ENCODE results near the gene MMS22L. TPM values are rescaled to one million over a fixed set of nuclear protein-coding genes. Genes with fewer than 3 reads are reported as not detected.

The MMS22L gene
- total and polyA plus RNA-seq, 2 of the 4 experiments (the other 2 are of a cell fraction): 6.1 to 18.6 TPM

GRCh38 chr6:97145691-97146090 lies 137.3 kb downstream of the MMS22L start:
- intact Hi-C loops (cut with micrococcal nuclease) (no loop called here), in situ Hi-C loops (cut with MboI; ENCODE audit: low sequenced_read_pairs) (no loop called here), dilution Hi-C loops (cut with HindIII; ENCODE audit: low sequenced_read_pairs, unreplicated experiment) (no loop called here)
- no peak overlapping the region for H3K9ac ChIP-seq (ENCODE audit: low read depth, low read length)
- H3K27ac ChIP-seq (ENCODE audit: insufficient read depth, low read length): no peak overlapping the region
- TF ChIP-seq CHD1 (IDR thresholded peaks at IDR 0.05; ENCODE audit: low read depth, low read length) (no peak), CEBPB (IDR thresholded peaks at IDR 0.05; ENCODE audit: low read depth, low read length) (no peak), USF2 (IDR thresholded peaks at IDR 0.05; ENCODE audit: low read depth, low read length) (no peak), MAFK (IDR thresholded peaks at IDR 0.05; ENCODE audit: low read depth, low read length) (no peak), MAZ (IDR thresholded peaks at IDR 0.05; ENCODE audit: borderline replicate concordance, low read depth, low read length) (no peak), CTCF (conservative IDR thresholded peaks at IDR 0.05; ENCODE audit: low read depth, low read length) (no peak), BHLHE40 (IDR thresholded peaks at IDR 0.05; ENCODE audit: low read depth, low read length) (no peak), POLR2A (IDR thresholded peaks at IDR 0.05; ENCODE audit: low read depth, low read length) (no peak), RFX5 (IDR thresholded peaks at IDR 0.05; ENCODE audit: low read depth, low read length) (no peak), MXI1 (IDR thresholded peaks at IDR 0.05; ENCODE audit: borderline replicate concordance, low read depth, low read length) (no peak), RAD21 (IDR thresholded peaks at IDR 0.05; ENCODE audit: low read length) (no peak), RCOR1 (IDR thresholded peaks at IDR 0.05; ENCODE audit: insufficient replicate concordance, low read length) (no peak), ELK1 (IDR thresholded peaks at IDR 0.05; ENCODE audit: borderline replicate concordance, low read depth, low read length) (no peak), FOS (IDR thresholded peaks at IDR 0.05; ENCODE audit: low read depth, low read length) (no peak), SMC3 (IDR thresholded peaks at IDR 0.05; ENCODE audit: low read depth, low read length) (no peak), NFE2L2 (IDR thresholded peaks at IDR 0.05; ENCODE audit: low read depth, low read length) (no peak)
- DNase-seq (no peak), ATAC-seq (ENCODE audit: low read depth) (no peak)
- no CpG with 5 or more reads among the region's 1 CpG for WGBS, 2 experiments (ENCODE audit: extremely low coverage in 2 of 2, insufficient read length in 1 of 2)
- H4K8ac ChIP-seq (ENCODE audit: low read depth in 2 of 2, low read length in 2 of 2): no peak overlapping the region
- H3K18ac ChIP-seq (ENCODE audit: low read depth, low read length): no peak overlapping the region
- no peak overlapping the region for H3K4ac ChIP-seq (ENCODE audit: low read depth, low read length)
- no peaks in the 10 kb centered on the region for H3K36me3 ChIP-seq (ENCODE audit: control insufficient read depth, insufficient read depth, low read length)
- no peak overlapping the region for H3K4me2 ChIP-seq (ENCODE audit: low read depth, low read length)
- no peak overlapping the region for H2AK9ac ChIP-seq (replicated peaks; ENCODE audit: low read depth, low read length, poor library complexity)
- H2BK120ac ChIP-seq (ENCODE audit: low read depth, low read length): no peak overlapping the region
- H3K9me3 ChIP-seq (ENCODE audit: control insufficient read depth, insufficient read depth, low read length): no peaks in the 10 kb centered on the region
- H4K91ac ChIP-seq (ENCODE audit: insufficient read depth, low read depth, low read length): no peak overlapping the region
- H2BK15ac ChIP-seq (ENCODE audit: low read depth, low read length): no peak overlapping the region
- no peak overlapping the region for H3K23ac ChIP-seq (ENCODE audit: low read depth, low read length)
- no peak overlapping the region for H3K56ac ChIP-seq (ENCODE audit: extremely low read depth, insufficient read depth, low read length)
- H3K27me3 ChIP-seq (ENCODE audit: control insufficient read depth, insufficient read depth, low read length): no peaks in the 10 kb centered on the region
- no peak overlapping the region for H4K5ac ChIP-seq (ENCODE audit: low read depth, low read length)
- no TSS peak for BruUV-seq (replicated peaks)
- H3K4me3 ChIP-seq (ENCODE audit: insufficient read depth, low read depth, low read length): no peak overlapping the region
- ChIA-PET POLR2A (ENCODE audit: unreplicated experiment) (no interaction called here), CTCF (interaction anchor here (0.7 kb wide), 1 partner anchor 35 kb away, joined by 8 read pairs; no protein-coding TSS in a partner anchor)
- H2BK5ac ChIP-seq (ENCODE audit: low read depth, low read length, poor library complexity, severe bottlenecking): no peak overlapping the region
- no peaks in the 10 kb centered on the region for H4K20me1 ChIP-seq (ENCODE audit: insufficient read depth, low read length)
- no peaks in the 10 kb centered on the region for H3K9me1 ChIP-seq (ENCODE audit: insufficient read depth, low read length)
- no peak overlapping the region for H3K14ac ChIP-seq (replicated peaks; ENCODE audit: low read depth, low read length)
- H2AK5ac ChIP-seq (ENCODE audit: low read depth, low read length): no peak overlapping the region
- H2BK20ac ChIP-seq (ENCODE audit: low read depth, low read length): no peak overlapping the region
- no peaks in the 10 kb centered on the region for H3K4me1 ChIP-seq (ENCODE audit: control insufficient read depth, insufficient read depth, low read length)
- H3K79me1 ChIP-seq (ENCODE audit: low read depth in 1 of 2, low read length in 2 of 2): no peaks in the 10 kb centered on the region
- no peak overlapping the region for H2AFZ ChIP-seq (replicated peaks; ENCODE audit: low read length, poor library complexity)
